Keratinocyte (primary cell): ENCODE data around the gene MIR17HG. TPM values are rescaled to one million over a fixed set of nuclear protein-coding genes. Genes with fewer than 3 reads are reported as not detected.
"Not testable (repeated sequence)": the region's sequence is repeated elsewhere in the genome, so short reads cannot be mapped to it uniquely, and the experiment has no call there.

Experiments
- DNase-seq: peaks from one replicate; pipeline ENCODE4 v3.0.0-alpha.2; 2011; ENCODE audit warnings: low read depth, missing footprints, low spot score
- FAIRE-seq: peaks from 2 replicates; lab custom pipeline; 2011; peaks lifted over from hg19 to GRCh38; lab: Jason Lieb, UNC
- H2AFZ ChIP-seq: 2 replicates; pipeline ENCODE4 v1.6.0; 2012; ENCODE audit warnings: low read length, control low read depth, inconsistent platforms; ENCODE audit not compliant: control insufficient read depth
- H3K27ac ChIP-seq: 2 replicates; pipeline ENCODE4 v1.5.1; 2011; ENCODE audit warnings: low read length; ENCODE audit not compliant: control insufficient read depth, insufficient read depth
- H3K27me3 ChIP-seq: 3 replicates; pipeline ENCODE4 v1.6.0; 2011; ENCODE audit warnings: low read length; ENCODE audit not compliant: control insufficient read depth, insufficient read depth; ENCODE audit errors: extremely low read depth
- H3K36me3 ChIP-seq, 2 experiments: 2 replicates in 1 of 2; 3 replicates in 1 of 2; pipeline ENCODE4 v1.5.1; 2011; ENCODE audit warnings: low read length in 2 of 2, mild to moderate bottlenecking in 1 of 2; ENCODE audit not compliant: control insufficient read depth in 2 of 2, insufficient read depth in 2 of 2; ENCODE audit errors: extremely low read depth in 1 of 2
- H3K4me1 ChIP-seq: 3 replicates; pipeline ENCODE4 v1.5.1; 2011; ENCODE audit warnings: low read length; ENCODE audit not compliant: control insufficient read depth, insufficient read depth; ENCODE audit errors: extremely low read depth
- H3K4me2 ChIP-seq: 3 replicates; pipeline ENCODE4 v1.6.0; 2011; ENCODE audit warnings: low read depth, low read length; ENCODE audit not compliant: control insufficient read depth, insufficient read depth; ENCODE audit errors: extremely low read depth
- H3K4me3 ChIP-seq, 3 experiments: fragments of 200-600 bp in 1 of 3; sonication (generic) in 1 of 3; 2 replicates in 2 of 3; 3 replicates in 1 of 3; pipeline ENCODE4 v1.5.1; 2011 to 2016; ENCODE audit warnings: low read length in 3 of 3, mild to moderate bottlenecking in 3 of 3, control low read depth in 2 of 3, inconsistent platforms in 1 of 3, low read depth in 1 of 3, mixed read lengths in 1 of 3, mixed run types in 1 of 3, moderate library complexity in 1 of 3; ENCODE audit not compliant: control insufficient read depth in 2 of 3, insufficient read depth in 2 of 3; ENCODE audit errors: extremely low read depth in 1 of 3
- H3K79me2 ChIP-seq: 2 replicates; pipeline ENCODE4 v1.6.0; 2012; ENCODE audit warnings: low read length; ENCODE audit not compliant: control insufficient read depth, insufficient read depth
- H3K9ac ChIP-seq: 3 replicates; pipeline ENCODE4 v1.6.0; 2011; ENCODE audit warnings: low read length; ENCODE audit not compliant: control insufficient read depth, insufficient read depth; ENCODE audit errors: extremely low read depth
- H3K9me1 ChIP-seq: 3 replicates; pipeline ENCODE4 v1.6.0; 2011; ENCODE audit warnings: low read length; ENCODE audit not compliant: control insufficient read depth, insufficient read depth; ENCODE audit errors: extremely low read depth
- H3K9me3 ChIP-seq: 2 replicates; pipeline ENCODE4 v1.5.1; 2012; ENCODE audit warnings: low read depth, low read length; ENCODE audit not compliant: control insufficient read depth
- H4K20me1 ChIP-seq: 3 replicates; pipeline ENCODE4 v1.6.0; 2011; ENCODE audit warnings: low read length; ENCODE audit not compliant: control insufficient read depth, insufficient read depth; ENCODE audit errors: extremely low read depth
- CTCF ChIP-seq, 3 experiments: IDR thresholded peaks in 1 of 3; conservative IDR thresholded peaks in 1 of 3; optimal IDR thresholded peaks in 1 of 3; 2 replicates in 2 of 3; 3 replicates in 1 of 3; pipeline versions ENCODE3 to v1.5.1; 2011; ENCODE audit warnings: low read length in 3 of 3, mild to moderate bottlenecking in 3 of 3, moderate library complexity in 2 of 3, control low read depth in 1 of 3, inconsistent platforms in 1 of 3; ENCODE audit not compliant: insufficient read depth in 2 of 3; ENCODE audit errors: extremely low read depth in 1 of 3
- EZH2 ChIP-seq: IDR thresholded peaks from one replicate; pipeline ENCODE4 v1.6.1; 2012; ENCODE audit warnings: inconsistent platforms, mild to moderate bottlenecking, low read length, moderate library complexity
- dilution Hi-C: fragments of 300-500 bp; cut with MboI; formaldehyde crosslinking; loops from one replicate; pipeline ENCODE4 v1.7.0; 2020; ENCODE audit warnings: low sequenced_read_pairs; ENCODE audit not compliant: extremely low pct_ligation_motif_present
- polyA plus RNA-seq, 5 experiments: library from polyadenylated mRNA; depleted of rRNA in 3 of 5; stranded (reverse) in 3 of 5; stranded (forward) in 1 of 5; unstranded in 1 of 5; fragments of >200 nt; gene quantifications; 1 replicate in 1 of 5; 2 replicates in 3 of 5; 3 replicates in 1 of 5; pipeline versions ENCODE4 v1.2.1 to v1.2.3, GENCODE V29; 2011 to 2012; ENCODE audit warnings: missing spikeins in 2 of 5, low read depth in 1 of 5, low replicate concordance in 1 of 5

The MIR17HG gene
- polyA plus RNA-seq, 1 donor (not counting 4 experiments of a cell fraction or from before 2014, with no cell fraction given): 2.9 TPM

GRCh38 chr13:91351980-91352379 lies 4.5 kb downstream of the MIR17HG start:
- DNase-seq: no peak
- no peak overlapping the region for H3K4me3 ChIP-seq

GRCh38 chr13:91352891-91353290 lies 5.4 kb downstream of the MIR17HG start:
- H3K9me1 ChIP-seq, H3K9ac ChIP-seq, H3K27me3 ChIP-seq, H2AFZ ChIP-seq, H3K4me2 ChIP-seq, H3K9me3 ChIP-seq, dilution Hi-C loops, FAIRE-seq, H3K27ac ChIP-seq, DNase-seq, H3K4me3 ChIP-seq: not testable (repeated sequence)
- Histone ChIP-seq H3K79me2 (peaks cover 39% of the 10 kb centered on the region), H3K4me1 (peaks cover 15% of the 10 kb centered on the region), H4K20me1 (peaks cover 12% of the 10 kb centered on the region), H3K36me3 (peaks cover 13 to 59% of the 10 kb centered on the region in 2 experiments)

More at GRCh38 chr13:91351980-91352379, 4.5 kb downstream of the MIR17HG start:
- H4K20me1 ChIP-seq: peaks cover 10% of the 10 kb centered on the region
- no peak for TF ChIP-seq CTCF (optimal IDR thresholded peaks at IDR 0.05 in 1 of 3, IDR thresholded peaks at IDR 0.05 in 1 of 3, conservative IDR thresholded peaks at IDR 0.05 in 1 of 3; ENCODE audit: extremely low read depth in 1 of 3, insufficient read depth in 2 of 3, low read length in 3 of 3)
- no peak for TF ChIP-seq EZH2
- dilution Hi-C loops: no loop called here
- H3K9ac ChIP-seq: no peak overlapping the region
- no peak overlapping the region for H3K4me2 ChIP-seq
- H3K27me3 ChIP-seq: no peaks in the 10 kb centered on the region
- no peak for FAIRE-seq
- H3K4me1 ChIP-seq: peaks cover 16% of the 10 kb centered on the region
- no peaks in the 10 kb centered on the region for H3K9me1 ChIP-seq
- no peaks in the 10 kb centered on the region for H3K9me3 ChIP-seq
- H3K79me2 ChIP-seq: peaks cover 39% of the 10 kb centered on the region
- H3K27ac ChIP-seq: no peak overlapping the region
- no peak overlapping the region for H2AFZ ChIP-seq
- peaks cover 11 to 54% of the 10 kb centered on the region in 2 experiments for H3K36me3 ChIP-seq

GRCh38 chr13:91353494-91353893 lies 6.0 kb downstream of the MIR17HG start:
- dilution Hi-C loops: no loop called here
- Histone ChIP-seq H3K79me2 (peaks cover 38% of the 10 kb centered on the region), H3K9me1 (no peaks in the 10 kb centered on the region), H3K4me1 (peaks cover 15% of the 10 kb centered on the region), H3K9ac (no peak overlapping the region), H3K27me3 (no peaks in the 10 kb centered on the region), H3K4me2 (no peak overlapping the region), H3K4me3 (no peak overlapping the region), H4K20me1 (peaks cover 12% of the 10 kb centered on the region), H2AFZ (no peak overlapping the region), H3K9me3 (no peaks in the 10 kb centered on the region), H3K27ac (no peak overlapping the region), H3K36me3 (peaks cover 13 to 59% of the 10 kb centered on the region in 2 experiments)
- FAIRE-seq: no peak
- TF ChIP-seq EZH2 (no peak), CTCF (optimal IDR thresholded peaks at IDR 0.05 in 1 of 3, IDR thresholded peaks at IDR 0.05 in 1 of 3, conservative IDR thresholded peaks at IDR 0.05 in 1 of 3; ENCODE audit: extremely low read depth in 1 of 3, insufficient read depth in 2 of 3, low read length in 3 of 3) (no peak)
- DNase-seq: no peak
